Spleen (tissue), 11 donors: Measurements from ENCODE around the gene LCA5L. TPM values are rescaled to one million over a fixed set of nuclear protein-coding genes. Genes with fewer than 3 reads are reported as not detected.
"Not testable (repeated sequence)": the region's sequence is repeated elsewhere in the genome, so short reads cannot be mapped to it uniquely, and the experiment has no call there.

Experiments
- DNase-seq: peaks from one replicate; pipeline ENCODE4 v3.0.0-alpha.2; 2020
- H3K27ac ChIP-seq, 8 donors: fragments of 200-600 bp; sonication (generic) in 7 of 8; 1 replicate in 4 of 8; 2 replicates in 4 of 8; pipeline versions ENCODE4 v1.5.0 to v1.8.0; 2016 to 2021; ENCODE audit warnings: inconsistent platforms in 4 of 8, mild to moderate bottlenecking in 4 of 8, moderate library complexity in 1 of 8
- H3K27me3 ChIP-seq, 7 donors: fragments of 200-600 bp; sonication (generic) in 6 of 7; replicated peaks in 1 of 7; 1 replicate in 4 of 7; 2 replicates in 3 of 7; pipeline versions ENCODE4 v1.5.0 to v1.8.0; 2016 to 2021; ENCODE audit warnings: inconsistent platforms in 3 of 7, mild to moderate bottlenecking in 1 of 7
- H3K36me3 ChIP-seq, 6 donors: fragments of 200-600 bp; sonication (generic) in 5 of 6; 1 replicate in 4 of 6; 2 replicates in 2 of 6; pipeline versions ENCODE4 v1.5.0 to v1.8.0; 2016 to 2021; ENCODE audit warnings: inconsistent platforms in 2 of 6
- H3K4me1 ChIP-seq, 6 donors: fragments of 200-600 bp; sonication (generic) in 5 of 6; 1 replicate in 3 of 6; 2 replicates in 3 of 6; pipeline versions ENCODE4 v1.5.0 to v1.8.0; 2016 to 2021; ENCODE audit warnings: inconsistent platforms in 3 of 6
- H3K4me3 ChIP-seq, 8 donors: fragments of 200-600 bp; sonication (generic) in 7 of 8; 1 replicate in 4 of 8; 2 replicates in 4 of 8; pipeline versions ENCODE4 v1.5.0 to v1.8.0; 2016 to 2021; ENCODE audit warnings: inconsistent platforms in 4 of 8, mild to moderate bottlenecking in 4 of 8, moderate library complexity in 2 of 8
- H3K9me3 ChIP-seq, 8 donors: fragments of 200-600 bp; sonication (generic) in 7 of 8; 1 replicate in 4 of 8; 2 replicates in 4 of 8; pipeline versions ENCODE4 v1.5.0 to v1.8.0; 2016 to 2021; ENCODE audit warnings: inconsistent platforms in 4 of 8
- POLR2A ChIP-seq, 3 donors: fragments of 450-650 bp; IDR thresholded peaks; one replicate each; pipeline ENCODE4 v1.5.1; 2017; ENCODE audit warnings: antibody characterized with exemption in 3 of 3, mild to moderate bottlenecking in 1 of 3
- POLR2AphosphoS5 ChIP-seq, 3 donors: sonication (generic); formaldehyde crosslinking; IDR thresholded peaks; one replicate each; pipeline ENCODE4 v1.5.1; 2017; ENCODE audit warnings: antibody characterized with exemption in 3 of 3
- WGBS, 5 donors: extraction: QIAGEN DNeasy Blood & Tissue Kit in 3 of 5; methylation state at CpG; one replicate each; pipeline versions ENCODE4 v1.1.5 to v1.1.7; 2013 to 2018; 5-methylcytosine and 5-hydroxymethylcytosine counted together
- intact Hi-C: fragments of 100-400 bp; cut with DNase I; formaldehyde crosslinking; loops from one replicate; pipeline ENCODE4 v1.15.0; 2023; ENCODE audit warnings: low total_unique reads
- polyA plus RNA-seq, 3 donors: library from polyadenylated mRNA; stranded (reverse); fragments of 200-250 nt; gene quantifications; one replicate each; pipeline ENCODE4 v1.2.1, GENCODE V29; 2013
- total RNA-seq, 7 donors: library from RNA; depleted of rRNA in 3 of 7; stranded (reverse); fragments of >200 nt in 3 of 7; fragmentation: NEBNext Ultra II Directional in 4 of 7; extraction: Animal tissue kit (Norgen Biotek cat#: 25700) in 4 of 7; gene quantifications; one replicate each; pipeline versions ENCODE4 v1.1.0 to v1.2.1, GENCODE V29; 2016 to 2021
- TF ChIP-seq, protein P1 (sequence below), 11 experiments: fragments of 200-600 bp in 7 of 11; fragments of 450-650 bp in 4 of 11; sonication (generic) in 4 of 11; IDR thresholded peaks in 8 of 11; conservative IDR thresholded peaks in 3 of 11; 1 replicate in 7 of 11; 2 replicates in 4 of 11; pipeline versions ENCODE4 v1.4.0 to v1.8.0; 2016 to 2021; ENCODE audit warnings: antibody characterized with exemption in 11 of 11, inconsistent platforms in 4 of 11, mild to moderate bottlenecking in 1 of 11
- donor health status: healthy with polysubstance abuse.
- donor health status: DM: no; HTN: no; CAD: no; lungs with moderate emphysema.
- donor health status: DM: no; HTN: no; CAD: no.
- donor health status: Bipolar disorder and iron deficiency.
- donor health status: healthy.
- donor health status: DM: no; HTN: no; CAD: no.
- donor health status: DM: yes; HTN: yes; CAD: no.

The LCA5L gene
- total and polyA plus RNA-seq, 10 donors: 0.26 to 1.3 (median 0.46) TPM; not detected in 1

DNA sequence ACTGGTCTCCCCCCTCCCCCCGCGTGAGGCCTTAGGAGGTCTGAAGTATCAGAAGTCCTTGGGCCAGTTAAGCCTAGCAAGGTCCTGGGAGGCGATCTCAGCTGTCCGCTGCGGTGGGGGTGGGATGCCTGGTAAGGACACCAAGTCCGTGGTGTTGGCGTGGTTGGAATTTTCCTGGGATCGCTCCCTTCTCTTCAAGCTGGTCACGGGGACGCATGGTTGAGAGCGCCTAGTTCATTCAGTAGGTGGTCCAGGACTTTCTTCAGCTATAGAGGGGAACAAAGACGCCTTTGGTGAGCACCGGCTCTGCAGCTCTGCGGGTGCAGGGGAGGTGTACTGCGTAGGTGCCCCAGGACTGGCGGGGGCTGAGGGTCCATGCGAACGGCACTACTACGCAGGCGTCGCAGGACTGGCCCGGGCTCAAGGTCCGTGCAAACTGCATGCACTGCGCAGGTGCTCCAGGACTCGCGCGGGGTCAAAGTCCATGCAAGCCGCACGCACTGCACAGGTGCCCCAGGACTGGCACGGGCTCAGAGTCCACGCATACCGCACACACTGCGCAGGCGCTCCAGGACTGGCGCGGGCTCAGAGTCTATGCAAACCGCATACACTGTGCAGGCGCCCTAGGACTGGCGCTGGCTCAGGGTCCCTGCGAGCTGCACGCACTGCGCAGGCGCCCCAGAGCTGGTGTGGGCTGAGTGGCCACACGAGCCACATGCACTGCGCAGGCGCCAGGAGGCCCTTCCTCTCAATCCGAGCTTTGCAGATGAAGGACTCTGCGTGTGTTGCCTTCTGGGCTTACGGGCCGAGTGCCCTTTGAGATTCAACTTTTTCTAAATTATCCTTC lies 60.1 kb downstream of the LCA5L start:
- 61 to 85% (median 63%) methylated on average over 20 to 50 of the region's 50 CpGs for WGBS, 5 donors
- Histone ChIP-seq H3K4me1 (peaks cover 20 to 74% (median 50%) of the 10 kb centered on the region in 6 donors), H3K36me3 (peaks cover 0 to 11% (median 0%) of the 10 kb centered on the region in 6 donors), H3K27me3 (no peaks in the 10 kb centered on the region), H3K4me3 (peak overlapping the region; percentile 5 to 67 (median 32)), H3K27ac (peak overlapping the region in 7 of 8 donors; percentile 4 to 82 (median 65)), H3K9me3 (no peaks in the 10 kb centered on the region)
- TF ChIP-seq POLR2A (IDR thresholded peaks at IDR 0.05) (no peak), POLR2AphosphoS5 (IDR thresholded peaks at IDR 0.05) (peak; percentile 44 to 69 (median 69))
- TF ChIP-seq, protein P1, sequence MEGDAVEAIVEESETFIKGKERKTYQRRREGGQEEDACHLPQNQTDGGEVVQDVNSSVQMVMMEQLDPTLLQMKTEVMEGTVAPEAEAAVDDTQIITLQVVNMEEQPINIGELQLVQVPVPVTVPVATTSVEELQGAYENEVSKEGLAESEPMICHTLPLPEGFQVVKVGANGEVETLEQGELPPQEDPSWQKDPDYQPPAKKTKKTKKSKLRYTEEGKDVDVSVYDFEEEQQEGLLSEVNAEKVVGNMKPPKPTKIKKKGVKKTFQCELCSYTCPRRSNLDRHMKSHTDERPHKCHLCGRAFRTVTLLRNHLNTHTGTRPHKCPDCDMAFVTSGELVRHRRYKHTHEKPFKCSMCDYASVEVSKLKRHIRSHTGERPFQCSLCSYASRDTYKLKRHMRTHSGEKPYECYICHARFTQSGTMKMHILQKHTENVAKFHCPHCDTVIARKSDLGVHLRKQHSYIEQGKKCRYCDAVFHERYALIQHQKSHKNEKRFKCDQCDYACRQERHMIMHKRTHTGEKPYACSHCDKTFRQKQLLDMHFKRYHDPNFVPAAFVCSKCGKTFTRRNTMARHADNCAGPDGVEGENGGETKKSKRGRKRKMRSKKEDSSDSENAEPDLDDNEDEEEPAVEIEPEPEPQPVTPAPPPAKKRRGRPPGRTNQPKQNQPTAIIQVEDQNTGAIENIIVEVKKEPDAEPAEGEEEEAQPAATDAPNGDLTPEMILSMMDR (IDR thresholded peaks at IDR 0.05 in 8 of 11, conservative IDR thresholded peaks at IDR 0.05 in 3 of 11): no peak
- intact Hi-C loops: loop anchor here (5.0 to 10.0 kb wide), 2 partner anchors 38 to 71 kb away; partner anchors contain the start of genes BRWD1 and HMGN1
- DNase-seq: peak; percentile 94

DNA sequence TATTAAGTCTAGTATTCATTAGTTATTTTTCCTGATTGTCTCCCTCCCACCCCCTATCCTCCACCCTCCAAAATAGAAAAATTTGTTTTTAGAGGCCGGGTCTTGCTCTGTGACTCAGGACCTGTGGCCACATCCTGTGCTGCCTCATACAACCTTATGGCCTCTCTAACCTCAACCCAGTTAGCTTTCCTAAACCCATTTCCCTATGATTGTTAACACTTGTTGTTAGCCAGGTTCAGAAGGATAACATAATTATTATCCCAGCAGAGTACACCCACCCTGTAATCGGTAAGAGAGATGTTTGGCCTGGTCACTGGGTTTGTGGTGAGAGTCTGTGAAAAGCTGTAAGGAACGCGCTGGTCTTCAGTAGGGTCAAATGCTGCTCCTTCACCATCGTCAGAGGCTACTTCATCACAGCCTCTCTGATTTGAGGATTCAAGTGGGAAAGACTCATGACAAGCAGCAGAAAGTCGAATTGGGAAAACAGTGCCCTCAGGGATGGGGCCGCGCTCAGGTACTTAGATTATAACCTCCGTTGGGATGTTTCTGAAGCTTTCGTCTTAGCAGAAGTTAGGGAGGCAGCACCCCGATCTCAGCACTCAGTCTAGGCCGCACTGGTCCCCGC lies 60.8 kb downstream of the LCA5L start:
- Histone ChIP-seq H3K27ac (peak overlapping the region in 1 of 8 donors; percentile 82), H3K27me3 (no peaks in the 10 kb centered on the region), H3K9me3 (no peaks in the 10 kb centered on the region), H3K4me1 (peaks cover 20 to 75% (median 51%) of the 10 kb centered on the region in 6 donors), H3K4me3 (no peak overlapping the region), H3K36me3 (peaks cover 0 to 7% (median 0%) of the 10 kb centered on the region in 6 donors)
- DNase-seq: no peak
- intact Hi-C loops: loop anchor here (5.0 to 10.0 kb wide), 2 partner anchors 37 to 70 kb away; partner anchors contain the start of genes BRWD1 and HMGN1
- TF ChIP-seq POLR2AphosphoS5 (IDR thresholded peaks at IDR 0.05) (no peak), POLR2A (IDR thresholded peaks at IDR 0.05) (no peak)
- TF ChIP-seq, protein P1 (IDR thresholded peaks at IDR 0.05 in 8 of 11, conservative IDR thresholded peaks at IDR 0.05 in 3 of 11): no peak
- 84 to 89% (median 88%) methylated on average over 12 to 13 of the region's 13 CpGs for WGBS, 5 donors

DNA sequence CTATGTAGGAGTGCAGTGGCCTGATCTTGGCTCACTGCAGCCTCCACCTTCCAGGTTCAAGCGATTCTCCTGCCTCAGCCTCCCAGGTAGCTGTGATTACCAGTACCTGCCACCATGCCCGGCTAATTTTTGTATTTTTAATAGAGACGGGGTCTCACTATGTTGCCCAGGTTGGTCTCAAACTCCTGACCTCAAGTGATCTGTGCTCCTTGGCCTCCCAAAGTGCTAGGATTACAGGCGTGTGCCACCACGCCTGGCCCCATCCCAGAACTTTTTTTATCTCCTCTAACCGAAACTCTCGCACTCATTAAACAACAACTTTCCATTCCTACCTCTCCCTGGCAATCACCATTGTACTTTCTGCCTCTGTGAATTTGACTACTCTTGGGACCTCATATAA lies 63.5 kb downstream of the LCA5L start:
- not testable (repeated sequence) for H3K27me3 ChIP-seq, H3K4me3 ChIP-seq, H3K9me3 ChIP-seq, DNase-seq, H3K27ac ChIP-seq, H3K36me3 ChIP-seq
- WGBS, 5 donors: 95 to 99% (median 97%) methylated on average over 7 of the region's 7 CpGs
- peaks cover 11 to 55% (median 36%) of the 10 kb centered on the region in 6 donors for H3K4me1 ChIP-seq
- intact Hi-C loops: loop anchor here (10.0 kb wide), 1 partner anchor 67 kb away; the partner anchor contains the start of gene BRWD1

DNA sequence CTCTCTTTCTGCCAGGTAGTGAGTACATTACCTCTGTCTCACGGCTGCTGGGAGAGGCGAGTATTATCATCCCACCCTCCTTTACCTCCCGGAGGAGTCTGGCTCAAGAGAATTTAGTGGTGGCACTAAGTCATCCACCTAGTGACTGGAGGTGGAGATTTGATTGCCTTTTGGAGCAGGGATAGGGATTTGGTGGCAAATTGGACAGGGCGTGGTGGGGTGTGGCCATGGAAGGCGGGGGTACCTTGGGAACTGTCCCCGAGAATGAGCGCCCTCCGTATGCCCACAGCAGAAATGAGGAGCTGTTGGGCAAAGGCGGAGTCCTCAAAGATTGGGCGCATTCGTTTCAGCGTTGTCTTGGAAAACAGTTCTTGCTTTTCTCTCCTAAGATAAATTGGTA lies 64.6 kb downstream of the LCA5L start:
- no peaks in the 10 kb centered on the region for H3K27me3 ChIP-seq
- 38 to 46% (median 45%) methylated on average over 11 to 12 of the region's 12 CpGs for WGBS, 5 donors
- peak overlapping the region; percentile 71 to 92 (median 89) for H3K27ac ChIP-seq
- peaks cover 8 to 44% (median 26%) of the 10 kb centered on the region in 6 donors for H3K4me1 ChIP-seq
- TF ChIP-seq POLR2AphosphoS5 (IDR thresholded peaks at IDR 0.05): no peak
- TF ChIP-seq POLR2A (IDR thresholded peaks at IDR 0.05): no peak
- TF ChIP-seq, protein P1 (IDR thresholded peaks at IDR 0.05 in 8 of 11, conservative IDR thresholded peaks at IDR 0.05 in 3 of 11): no peak
- peak overlapping the region; percentile 69 to 88 (median 80) for H3K4me3 ChIP-seq
- no peaks in the 10 kb centered on the region for H3K9me3 ChIP-seq
- intact Hi-C loops: loop anchor here (10.0 kb wide), 1 partner anchor 66 kb away; the partner anchor contains the start of gene BRWD1
- no peak for DNase-seq
- peaks cover 0 to 7% (median 0%) of the 10 kb centered on the region in 6 donors for H3K36me3 ChIP-seq
